NCI-H1930 (cell line): Measurements from ENCODE around the gene WLS.
"Not testable (repeated sequence)": the region's sequence is repeated elsewhere in the genome, so short reads cannot be mapped to it uniquely, and the experiment has no call there.

ENCODE experiments used
- DNase-seq, 2 experiments: peaks; one replicate each; lab custom pipeline; 2025; lab: John Stamatoyannopoulos, UW

WLS gene

DNA sequence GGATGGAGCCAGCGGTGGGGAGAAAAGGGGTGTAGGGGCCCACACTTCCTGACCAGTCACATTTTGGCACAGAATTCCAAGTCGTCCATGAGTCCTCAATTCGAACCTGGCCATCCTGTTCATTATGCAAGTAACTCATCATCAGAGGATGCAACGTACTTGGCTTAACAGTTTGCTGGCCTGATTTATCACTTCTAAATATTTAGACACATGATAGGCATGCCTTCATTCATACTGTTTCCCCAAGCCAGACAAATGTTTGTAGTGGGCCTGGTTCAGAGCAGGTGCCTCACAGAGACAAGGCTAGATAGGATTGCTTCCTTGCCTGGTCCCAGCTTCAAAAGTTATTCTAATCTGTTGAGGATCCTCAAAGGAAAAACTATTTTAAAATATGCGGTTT lies 66.7 kb downstream of the WLS start:
- DNase-seq: no peak

DNA sequence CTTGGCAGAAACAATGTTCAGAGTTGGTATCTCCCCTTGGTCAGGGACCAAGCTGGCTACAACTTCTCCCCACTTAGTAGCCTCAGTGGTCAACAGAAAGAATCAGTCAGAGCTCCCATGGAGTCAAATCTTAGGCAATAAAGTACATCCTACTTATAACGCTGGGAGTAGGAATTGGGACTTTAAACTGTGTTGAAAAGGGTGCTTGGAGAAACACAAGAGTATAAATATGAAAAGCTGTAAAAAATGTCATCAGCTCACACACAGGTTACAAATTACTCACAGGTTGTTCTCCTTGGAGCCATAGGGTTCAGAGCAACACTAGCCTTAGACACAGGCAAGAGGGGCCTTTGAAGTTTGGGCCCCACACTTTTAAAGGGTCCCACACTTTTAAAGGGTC lies 67.4 kb downstream of the WLS start:
- no peak for DNase-seq

DNA sequence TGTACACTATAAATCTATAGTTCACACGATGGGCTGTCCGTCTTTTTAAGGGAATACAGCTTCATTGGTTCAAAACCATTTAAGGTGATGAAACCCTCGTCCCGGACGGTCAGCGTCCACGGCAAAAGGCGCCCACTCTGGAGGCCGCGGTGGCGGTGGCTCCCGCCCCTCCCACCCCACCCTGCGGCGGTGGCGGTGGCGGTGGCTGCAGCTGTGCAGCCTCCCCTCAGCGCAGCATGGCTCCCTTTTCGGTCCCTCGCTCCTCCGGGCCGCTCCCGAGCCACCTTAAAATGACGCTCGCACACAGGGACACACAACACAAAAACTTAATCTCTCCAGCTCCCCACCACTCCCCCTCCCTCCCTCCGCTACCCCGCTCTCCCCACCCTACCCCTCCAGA lies 69.1 kb downstream of the WLS start:
- DNase-seq: no peak

DNA sequence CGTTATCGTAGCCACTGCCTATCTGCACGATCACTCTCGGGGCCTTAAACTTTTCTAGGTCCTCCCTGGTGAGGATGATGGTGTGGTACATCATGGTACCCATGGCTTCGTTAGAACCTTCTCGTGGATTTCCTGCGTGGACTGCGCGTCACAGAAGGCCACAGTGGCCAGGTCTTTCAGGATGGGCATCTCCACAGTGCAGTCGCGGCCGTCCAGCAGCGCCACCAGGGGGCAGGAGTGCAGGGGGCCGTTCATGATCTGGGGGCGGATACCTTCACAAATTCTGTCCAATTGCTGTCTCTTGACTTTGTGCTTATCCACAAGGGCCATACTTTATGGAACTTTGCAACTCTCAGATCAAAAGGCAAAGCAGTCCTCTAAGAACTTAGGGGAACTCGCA lies 69.6 kb downstream of the WLS start:
- no peak for DNase-seq

DNA sequence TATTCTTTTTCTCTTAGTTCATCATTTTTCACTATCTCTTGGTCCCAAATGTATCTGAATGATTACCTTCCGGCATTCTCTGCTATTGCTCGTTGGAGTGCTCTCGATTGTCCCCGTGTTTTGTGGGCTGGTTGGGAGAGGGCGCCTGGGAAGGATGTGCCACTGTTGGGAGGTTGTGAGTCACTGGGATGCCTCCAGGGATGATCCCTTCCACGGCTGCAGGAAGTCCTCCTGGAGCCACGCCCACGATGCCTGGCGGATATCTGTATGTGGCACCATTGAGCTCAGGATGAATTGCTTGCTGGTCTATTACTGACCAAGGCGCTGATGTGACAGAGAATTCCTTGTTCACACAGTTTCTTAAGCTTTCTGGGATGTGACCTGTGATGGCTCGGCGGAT lies 70.7 kb downstream of the WLS start:
- not testable (repeated sequence) for DNase-seq

DNA sequence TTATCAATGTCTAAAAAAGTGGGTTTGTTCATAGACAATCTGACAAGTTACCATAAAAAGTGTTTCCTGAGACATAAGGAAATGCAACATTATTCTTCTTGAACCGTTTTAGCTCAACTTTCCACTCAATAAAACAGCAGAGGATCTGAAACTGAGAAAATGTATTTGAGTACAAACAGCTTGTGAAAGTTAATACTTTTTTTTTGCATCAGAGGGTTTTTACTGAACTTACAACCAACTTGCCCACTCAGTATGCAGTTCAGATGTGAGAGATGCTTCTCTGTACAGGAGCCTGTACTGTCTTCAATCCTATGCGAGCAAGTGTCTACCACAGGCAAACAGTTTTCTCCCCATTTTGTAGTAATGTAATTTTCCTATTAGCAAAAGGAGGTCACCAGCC lies 71.4 kb downstream of the WLS start:
- DNase-seq: not testable (repeated sequence)

DNA sequence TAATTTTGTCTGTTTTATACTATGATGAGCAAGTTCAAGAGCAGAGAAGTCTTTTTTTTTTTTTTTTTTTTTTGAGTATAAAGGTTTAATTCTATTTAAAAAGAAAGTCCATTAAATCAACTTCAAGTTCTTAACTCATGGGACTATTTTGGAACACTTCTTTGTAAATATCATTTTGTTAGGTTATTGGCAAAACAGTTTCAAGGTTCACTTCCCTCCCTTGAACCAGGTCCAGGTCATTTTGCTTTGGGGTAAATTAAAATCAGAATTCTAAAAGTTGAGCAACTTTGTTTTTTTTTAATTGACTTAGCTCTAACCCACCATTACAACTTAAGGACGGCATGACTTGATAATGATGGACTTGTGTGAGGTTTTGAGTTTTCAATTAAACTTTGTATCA lies 72.3 kb downstream of the WLS start:
- DNase-seq: no peak

DNA sequence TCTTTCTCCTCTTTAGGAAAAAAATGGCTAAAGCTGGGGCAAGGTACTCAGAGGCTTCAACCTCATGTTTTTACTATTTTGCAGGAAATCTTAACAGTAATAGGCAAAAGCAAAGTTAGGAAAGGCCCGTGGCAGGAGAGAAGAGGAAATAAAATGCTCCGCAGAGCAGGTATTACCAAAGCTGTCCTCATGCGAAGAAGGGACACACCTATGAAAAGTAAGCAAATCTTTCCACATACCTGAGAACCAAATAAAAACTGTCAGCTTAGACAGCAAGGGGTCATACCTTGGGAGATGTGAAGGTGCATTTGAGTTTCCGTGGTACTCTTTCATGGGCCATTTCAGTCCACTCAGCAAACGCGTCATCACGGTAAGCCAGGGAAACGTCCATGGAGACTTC lies 73.5 kb downstream of the WLS start:
- DNase-seq: no peak

DNA sequence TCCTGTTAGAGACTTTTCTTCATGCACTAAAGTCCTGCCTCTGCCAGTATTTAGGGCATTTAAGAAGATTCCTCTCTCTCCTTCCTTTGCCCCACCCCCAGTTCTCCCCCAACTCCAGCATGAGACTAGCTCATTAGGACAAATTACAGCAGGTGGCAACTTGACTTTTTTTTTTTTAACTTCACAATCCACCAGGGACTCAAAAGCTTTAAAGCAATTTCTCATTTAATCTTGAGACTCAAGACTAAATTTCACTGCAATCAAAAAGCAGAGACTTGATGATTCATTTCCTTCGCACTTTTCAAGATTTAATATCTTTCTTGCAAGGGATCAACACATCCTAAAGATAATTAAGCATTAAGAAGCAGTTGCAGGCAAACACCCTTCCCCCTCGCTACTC lies 74.9 kb downstream of the WLS start:
- no peak for DNase-seq

DNA sequence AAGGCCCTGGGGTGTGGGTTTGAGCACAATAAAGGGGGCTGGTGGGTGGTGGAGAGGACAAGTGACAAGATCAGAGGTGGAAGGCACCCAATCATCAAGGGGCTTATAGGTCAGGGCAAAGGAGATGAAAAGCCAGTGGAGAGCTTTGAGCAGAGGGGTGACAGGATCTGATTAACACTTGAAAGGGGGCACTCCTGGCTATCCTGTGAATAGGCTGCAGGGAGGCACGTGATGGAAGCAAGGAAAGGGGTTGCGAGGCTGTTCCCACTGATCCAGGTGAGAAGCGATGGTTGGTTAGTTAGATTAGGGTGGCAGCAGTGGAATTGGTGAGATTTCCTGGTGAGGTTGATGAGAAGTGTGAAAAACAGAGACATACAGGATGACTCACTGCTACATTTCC lies 80.6 kb downstream of the WLS start:
- no peak for DNase-seq

DNA sequence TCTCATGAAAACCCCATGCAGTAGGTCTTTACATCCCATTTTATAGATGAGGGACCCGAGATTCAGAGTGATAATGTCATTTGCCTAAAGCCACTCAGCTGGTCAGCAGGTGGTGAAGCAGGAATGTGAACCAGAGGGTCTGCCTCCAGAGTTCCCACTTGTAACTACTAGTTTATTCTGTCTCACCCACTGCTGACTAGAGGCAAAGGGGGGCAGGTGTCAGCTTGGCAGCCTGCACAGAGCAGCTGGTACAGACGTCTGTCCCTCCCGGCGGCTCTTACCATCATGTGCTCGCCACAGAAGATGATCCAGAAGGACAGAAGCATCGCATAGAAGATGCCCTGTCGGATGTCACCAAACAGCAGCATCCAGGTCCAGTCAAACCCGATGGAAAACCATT lies 82.4 kb downstream of the WLS start:
- DNase-seq: no peak

DNA sequence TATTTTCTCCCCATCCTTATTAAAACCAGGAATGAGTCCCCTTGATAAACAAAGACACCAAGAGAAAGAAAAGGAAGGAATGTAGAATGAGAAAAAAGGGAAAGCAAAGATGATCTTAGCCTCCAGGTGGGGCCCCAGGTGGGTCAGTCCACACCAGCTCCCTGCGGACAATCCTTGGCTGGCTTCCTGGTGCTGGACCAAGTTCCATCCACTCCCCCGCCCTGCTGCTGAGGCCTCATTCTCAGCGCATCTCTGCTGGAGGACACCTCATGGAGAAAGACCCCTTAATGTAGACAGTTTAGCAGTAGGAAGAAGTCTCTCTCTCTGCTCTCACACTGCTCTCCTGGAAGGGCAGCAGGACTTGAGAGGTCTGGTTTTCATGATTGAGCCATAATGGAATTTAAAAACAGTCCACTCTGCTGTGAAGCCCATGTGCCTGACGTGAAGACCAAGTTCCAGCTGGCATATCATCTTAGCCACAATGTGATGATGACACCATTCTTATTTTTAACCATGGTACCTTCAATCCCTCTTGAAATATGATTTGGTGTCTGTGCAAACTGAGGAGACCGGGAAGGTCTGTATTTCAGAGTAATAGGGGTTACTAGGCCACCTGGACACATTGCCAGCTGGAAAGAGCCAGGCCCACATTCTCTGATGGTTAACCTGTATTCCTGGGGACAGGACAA lies 83.1 kb downstream of the WLS start:
- DNase-seq: no peak

DNA sequence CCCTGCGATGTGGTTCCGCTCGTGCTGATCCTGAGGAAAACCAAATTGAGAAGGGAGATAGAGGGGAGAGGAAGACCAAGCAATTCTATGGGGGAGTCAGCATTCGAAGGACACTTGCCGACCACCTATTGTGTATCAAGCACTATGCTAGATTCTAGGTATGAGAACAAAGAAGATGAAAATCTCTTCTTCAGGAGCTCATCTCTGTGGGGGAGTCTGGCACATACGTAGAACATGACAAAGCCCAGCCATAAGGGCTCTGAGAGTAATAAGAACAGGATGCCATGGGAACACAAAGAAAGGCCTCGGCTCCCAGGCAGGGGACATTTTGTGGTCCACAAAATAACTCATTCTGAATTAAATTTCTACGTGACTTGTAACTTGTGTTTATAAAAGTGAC lies 83.7 kb downstream of the WLS start:
- DNase-seq: no peak

DNA sequence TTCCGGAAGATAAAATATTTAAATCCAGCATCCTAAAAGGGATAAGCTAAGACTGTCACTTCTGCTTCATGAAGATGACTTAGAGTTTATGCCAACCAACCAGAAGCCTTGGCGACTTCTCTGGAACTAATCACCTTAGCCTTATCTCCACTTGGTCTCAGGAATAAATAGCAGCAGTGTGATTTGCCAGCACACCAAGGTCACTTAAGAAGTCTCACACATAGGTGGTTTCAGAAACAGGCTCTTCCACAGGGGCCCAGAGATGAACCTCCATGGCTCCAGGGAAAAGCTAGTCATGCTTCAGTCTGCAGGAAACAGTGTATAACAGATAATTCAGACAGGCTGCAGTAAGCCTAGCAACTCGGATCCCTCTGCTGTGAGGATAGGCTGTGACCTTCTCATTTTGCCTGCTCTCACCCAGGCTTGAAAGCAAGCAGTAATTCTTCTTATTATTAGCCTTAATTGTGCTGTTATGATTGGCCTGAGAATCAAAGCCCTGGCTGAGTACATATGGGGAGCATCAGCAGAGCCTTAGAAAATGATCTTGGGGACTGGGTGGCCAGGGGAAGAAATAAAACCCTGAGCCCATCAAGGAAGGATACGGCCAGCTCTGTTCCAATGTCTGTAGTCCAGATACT lies 84.7 kb downstream of the WLS start:
- DNase-seq: no peak

DNA sequence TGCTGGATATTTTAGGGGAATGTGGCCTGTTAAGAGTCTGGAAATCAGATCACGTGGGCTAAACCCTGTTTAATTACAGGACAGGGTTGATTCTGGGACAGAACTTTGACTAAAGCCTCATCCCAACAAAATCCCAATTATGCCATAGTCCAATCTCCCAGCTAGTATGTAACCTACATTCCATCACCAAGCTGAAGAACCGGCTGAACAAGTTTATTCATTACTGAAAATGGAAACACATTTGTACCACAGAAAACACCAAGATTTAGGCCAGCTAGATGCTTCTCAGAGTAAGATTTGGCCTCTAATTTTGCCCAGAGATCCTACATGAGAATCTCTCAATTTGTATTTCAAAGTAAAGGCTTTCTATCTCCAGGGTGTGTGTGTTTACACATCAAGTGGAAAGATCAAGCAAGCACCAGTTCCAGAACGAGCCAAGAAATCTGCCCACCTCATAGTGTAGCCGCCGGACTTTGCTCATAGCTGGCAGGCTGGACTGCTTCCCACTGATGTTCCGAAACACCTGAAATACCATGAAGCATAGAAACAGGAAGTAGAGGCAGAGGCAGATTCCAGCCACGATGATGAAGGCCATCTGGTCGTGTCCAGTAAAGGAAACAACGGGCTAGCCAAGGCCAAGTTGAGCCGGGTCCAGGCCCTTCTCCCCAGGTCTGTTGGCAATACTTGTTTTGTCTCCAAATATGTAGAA lies 86.8 kb downstream of the WLS start:
- DNase-seq: no peak

DNA sequence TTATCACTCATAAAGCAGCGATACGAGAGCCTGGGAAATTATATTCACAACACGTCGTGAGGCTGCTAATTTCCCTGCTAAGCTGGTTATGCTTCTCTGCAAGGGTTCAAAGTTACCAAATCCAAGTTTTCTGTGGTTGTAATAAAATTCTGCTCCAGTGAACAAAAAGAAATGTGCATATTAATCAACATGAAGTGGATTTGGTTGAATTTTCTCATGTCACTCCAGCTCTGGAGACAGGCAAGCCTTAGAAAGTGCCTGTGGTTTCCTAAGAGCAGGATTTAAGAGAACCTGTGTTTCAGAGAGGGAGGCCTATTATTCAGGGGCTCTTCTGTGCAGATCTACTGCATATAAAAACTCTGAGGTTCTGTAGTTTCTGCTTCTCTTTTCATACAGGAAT lies 87.5 kb downstream of the WLS start:
- DNase-seq: no peak

DNA sequence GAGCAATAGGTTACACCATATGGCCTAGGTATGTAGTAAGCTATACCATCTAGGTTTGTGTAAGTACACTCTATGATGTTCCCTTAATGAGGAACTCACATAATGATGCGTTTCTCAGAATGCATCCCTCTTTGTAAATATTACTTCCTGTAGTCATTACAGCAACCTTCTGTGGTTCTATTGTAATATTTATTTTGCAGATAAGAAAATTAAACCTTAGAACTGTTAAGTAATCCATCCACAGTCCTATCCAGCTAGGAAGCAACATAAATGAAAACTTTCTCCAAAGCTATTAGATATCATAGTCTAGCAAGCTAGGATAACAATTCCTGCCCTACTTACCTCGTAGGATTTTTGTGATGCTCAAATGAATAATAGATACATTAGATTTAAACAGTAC lies 88.7 kb downstream of the WLS start:
- no peak for DNase-seq

DNA sequence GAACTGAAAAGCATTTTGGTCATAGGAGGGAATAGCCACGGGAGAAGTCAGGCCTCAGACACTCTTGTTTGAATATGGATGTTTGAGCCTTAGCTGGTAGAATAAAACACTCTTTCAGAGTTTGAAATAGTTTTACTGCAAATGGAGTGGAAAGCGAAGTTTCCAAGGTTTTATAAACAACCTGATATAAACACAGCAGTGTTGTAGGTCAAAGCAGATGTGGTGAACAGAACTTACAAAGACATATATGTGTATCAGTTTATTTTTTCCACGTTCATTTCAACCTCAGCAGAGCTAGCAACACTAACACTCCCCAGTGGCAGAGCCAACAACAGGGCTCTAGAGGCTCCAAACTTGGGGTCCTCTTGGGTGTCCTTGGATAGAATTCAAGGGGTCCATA lies 89.9 kb downstream of the WLS start:
- no peak for DNase-seq

DNA sequence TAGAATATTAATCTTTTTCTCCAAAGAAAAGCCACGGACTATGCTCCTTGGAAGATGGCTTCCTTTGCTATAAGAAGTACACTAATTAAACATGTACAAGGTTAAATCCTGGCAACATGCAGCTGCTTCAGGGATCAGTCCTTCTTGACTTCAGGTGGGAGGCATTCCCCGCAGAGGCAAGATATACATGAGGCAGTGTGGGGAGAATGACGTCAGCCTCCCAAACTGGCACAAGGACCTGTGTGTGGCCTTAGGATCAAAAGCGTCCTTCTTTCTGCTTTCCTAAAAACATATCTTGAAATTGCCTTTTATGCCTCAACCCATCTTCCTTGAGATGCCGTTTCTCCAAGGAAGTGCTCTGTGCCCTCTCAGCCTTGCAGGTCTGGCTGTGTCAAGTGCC lies 90.3 kb downstream of the WLS start:
- DNase-seq: no peak

DNA sequence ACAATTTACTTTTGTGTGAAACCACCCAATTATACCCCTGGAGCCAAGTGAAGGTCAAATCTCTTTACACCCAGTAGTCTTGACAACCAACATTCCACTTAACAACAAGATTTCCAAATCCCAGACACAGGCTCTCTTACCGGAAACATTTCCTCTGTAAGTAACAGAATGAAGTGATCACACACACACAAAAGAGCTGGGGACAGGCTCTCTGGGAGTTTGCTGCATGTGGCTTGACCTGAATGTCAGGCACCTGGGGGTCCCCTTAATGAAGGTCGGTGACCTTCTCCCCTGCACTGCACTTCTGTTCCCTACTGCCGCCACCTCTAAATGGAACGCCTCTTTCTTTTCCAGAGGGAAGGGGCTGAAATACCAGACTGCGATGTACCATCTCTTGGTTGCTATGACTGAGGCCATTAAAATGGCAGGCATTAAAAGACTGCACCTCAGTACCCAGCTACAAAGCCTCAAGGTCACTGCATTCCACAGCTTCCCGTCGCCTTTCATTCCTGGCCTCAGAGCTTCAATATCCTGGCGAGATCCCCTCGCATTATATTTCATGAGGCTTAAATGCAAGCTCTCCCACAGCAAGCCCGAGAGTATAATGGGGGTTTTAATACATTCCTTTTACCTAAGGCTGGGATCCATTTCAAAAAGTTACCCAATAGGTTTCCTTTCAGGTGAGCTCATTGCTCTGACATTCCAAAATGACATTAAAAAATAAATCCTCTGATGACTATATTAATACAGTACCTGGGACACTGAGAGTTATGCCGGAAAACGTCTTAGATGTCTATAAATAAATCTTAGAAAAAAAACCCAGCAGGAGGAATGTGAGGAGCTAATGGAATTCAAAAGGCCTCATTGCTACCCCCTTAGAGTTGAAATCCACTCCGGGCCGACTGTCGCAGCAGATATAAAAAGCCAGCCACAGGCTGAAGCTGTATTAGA lies 91.0 kb downstream of the WLS start:
- DNase-seq: no peak

DNA sequence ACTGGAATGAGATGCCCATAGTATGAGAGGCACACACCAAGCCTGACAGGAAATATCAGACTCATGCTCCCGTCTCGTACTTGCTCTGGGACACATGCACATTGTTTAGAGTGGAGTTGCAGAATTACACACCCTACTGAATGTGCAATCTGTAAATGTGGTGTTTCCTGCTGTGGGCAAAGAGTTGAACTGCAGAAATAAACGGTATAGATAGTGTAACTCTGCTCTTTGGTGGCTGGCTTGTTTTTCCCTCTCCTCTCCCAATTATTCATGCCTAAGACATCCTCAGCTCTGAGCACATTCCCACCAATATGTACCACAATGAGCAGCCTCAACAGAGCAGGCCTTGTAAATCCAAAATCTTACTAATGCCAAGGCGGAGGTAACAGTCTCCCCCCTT lies 91.8 kb downstream of the WLS start:
- DNase-seq: no peak

DNA sequence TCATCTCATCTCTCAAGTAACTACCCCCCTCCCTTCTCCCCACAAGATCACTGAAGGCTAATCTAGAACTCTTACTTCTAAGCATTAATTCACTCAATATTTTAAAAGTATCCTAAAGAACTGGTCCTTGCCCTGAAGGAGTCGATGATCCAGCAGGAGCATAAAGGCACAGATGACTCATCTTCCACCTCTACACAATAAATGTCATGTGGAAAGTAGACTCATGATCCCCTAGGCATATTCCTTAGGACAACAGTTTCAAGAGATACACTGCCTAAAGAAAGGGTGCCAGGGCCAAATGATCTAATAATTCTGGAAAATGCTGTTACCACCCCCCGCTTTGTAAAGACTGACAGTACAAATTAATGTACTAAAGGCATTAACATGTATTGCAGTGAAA lies 96.1 kb downstream of the WLS start:
- no peak for DNase-seq
